ENCODE results near the gene SEMA4D.

SEMA4D gene

DNA sequence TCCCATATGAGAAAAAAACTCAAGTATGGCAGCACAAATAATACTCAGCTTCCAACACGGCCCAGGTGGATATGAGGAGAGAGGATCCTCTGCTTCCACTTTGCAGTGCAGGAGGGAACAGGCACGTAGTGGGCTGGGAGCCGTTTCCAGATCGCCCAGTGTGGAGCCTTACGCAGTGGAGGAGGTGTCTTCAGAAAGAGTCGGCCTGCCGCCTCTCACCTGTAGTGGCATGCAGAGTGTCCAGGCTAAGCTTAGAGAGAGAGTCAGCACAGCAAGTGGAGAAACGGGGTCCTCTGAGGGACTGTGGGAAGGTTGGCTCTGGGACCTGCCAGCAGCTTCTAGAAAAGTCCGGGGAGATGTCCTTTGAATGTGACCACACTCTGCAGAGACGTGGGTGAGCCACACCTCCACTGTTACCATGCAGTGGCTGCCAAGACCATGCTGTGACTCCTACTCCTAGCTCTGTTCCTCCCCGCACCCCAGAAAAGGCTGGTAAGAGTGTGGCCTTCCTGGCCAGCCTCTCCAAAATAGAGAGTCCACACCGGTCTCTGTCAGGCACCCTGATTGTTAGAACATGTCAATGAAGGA is 3.5 kb upstream of the SEMA4D start:
- DNase-seq (ENCODE audit: low read depth in 2 of 3, low spot score in 1 of 3): no peak

DNA sequence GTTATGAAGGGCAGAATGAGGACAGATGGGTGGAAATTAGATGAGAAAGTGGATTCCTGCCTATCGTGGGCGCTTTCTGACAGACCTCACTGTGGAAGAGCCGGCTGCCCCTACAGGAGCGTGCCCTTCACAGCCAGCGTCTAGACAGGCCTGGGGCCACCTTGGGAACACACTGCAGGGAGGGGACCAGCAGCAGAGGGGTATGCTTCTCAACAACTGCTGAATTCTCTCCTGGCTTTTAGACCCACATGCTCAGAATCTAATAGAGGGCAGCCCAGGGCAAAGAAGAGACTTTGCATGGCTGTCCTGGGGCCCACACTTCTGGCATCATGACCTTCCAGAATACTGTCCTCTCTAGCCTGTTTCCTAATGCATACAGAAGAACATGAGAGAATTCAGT is 2.1 kb upstream of the SEMA4D start:
- DNase-seq (ENCODE audit: low read depth in 2 of 3, low spot score in 1 of 3): no peak

DNA sequence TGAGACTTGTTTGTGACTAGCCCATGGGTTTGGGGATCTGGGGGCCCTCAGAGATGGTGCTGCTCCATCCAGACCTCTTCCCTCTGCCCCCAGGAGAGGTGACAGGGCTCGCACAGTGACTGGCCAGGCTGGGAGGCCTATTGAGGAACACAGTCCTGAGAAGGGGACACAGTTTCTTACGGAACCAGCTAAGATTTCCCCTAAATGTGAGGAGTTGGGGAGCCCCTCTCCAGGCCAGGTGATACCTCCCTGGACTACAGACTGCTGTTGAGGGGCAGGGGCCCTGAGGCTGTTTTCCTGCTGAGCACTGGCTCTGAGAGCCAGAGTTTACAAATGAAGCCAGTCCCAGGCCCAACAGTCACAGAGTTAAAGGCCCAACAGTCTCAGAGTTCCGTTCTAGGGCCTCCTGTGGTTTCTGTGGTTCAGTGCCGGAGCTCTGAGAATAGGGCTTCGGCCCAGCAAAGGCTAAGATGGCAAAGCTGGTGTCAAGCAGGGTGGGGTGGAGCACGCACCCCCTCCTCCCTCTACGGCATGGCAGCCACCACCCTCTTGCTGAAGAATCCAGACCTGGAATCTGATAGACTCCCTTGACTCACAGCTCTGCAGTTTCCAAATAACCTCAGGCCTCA is 1.1 kb upstream of the SEMA4D start:
- no peak for DNase-seq (ENCODE audit: low read depth in 2 of 3, low spot score in 1 of 3)

- no peak for DNase-seq (ENCODE audit: low read depth in 2 of 3, low spot score in 1 of 3)
These were observed 503 bp downstream of the SEMA4D start for GRCh38 chr9:89497257-89497963.

DNA sequence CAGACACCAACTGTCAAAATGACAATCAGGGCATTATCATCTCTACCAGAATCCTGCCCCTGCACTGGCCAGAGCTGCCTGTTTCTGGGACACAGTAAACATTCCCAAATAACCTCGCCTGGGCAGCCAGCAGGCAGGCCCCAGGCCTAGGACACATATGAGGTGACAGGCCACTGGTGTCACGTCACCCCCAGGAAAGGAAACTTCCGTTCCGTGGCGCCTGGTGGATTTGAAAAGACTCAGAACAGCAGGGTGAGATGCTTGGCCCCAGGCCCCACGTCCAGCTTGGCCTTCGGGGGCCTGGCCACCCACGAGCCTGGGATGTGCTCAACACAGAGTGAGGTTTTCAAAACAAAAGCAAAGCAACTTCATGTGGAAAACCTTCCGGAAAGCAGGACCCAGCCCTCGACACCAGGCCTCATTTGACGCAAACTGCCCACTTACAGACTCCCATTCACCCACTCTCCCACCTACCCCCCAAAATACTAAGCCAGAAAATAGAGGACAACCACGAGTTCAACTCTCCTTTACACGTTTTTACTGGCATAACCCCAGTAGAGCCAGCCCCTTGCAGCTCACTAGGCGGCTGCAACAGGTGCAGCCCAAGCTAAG is 1.2 kb downstream of the SEMA4D start:
- DNase-seq (ENCODE audit: low read depth in 2 of 3, low spot score in 1 of 3): no peak

DNA sequence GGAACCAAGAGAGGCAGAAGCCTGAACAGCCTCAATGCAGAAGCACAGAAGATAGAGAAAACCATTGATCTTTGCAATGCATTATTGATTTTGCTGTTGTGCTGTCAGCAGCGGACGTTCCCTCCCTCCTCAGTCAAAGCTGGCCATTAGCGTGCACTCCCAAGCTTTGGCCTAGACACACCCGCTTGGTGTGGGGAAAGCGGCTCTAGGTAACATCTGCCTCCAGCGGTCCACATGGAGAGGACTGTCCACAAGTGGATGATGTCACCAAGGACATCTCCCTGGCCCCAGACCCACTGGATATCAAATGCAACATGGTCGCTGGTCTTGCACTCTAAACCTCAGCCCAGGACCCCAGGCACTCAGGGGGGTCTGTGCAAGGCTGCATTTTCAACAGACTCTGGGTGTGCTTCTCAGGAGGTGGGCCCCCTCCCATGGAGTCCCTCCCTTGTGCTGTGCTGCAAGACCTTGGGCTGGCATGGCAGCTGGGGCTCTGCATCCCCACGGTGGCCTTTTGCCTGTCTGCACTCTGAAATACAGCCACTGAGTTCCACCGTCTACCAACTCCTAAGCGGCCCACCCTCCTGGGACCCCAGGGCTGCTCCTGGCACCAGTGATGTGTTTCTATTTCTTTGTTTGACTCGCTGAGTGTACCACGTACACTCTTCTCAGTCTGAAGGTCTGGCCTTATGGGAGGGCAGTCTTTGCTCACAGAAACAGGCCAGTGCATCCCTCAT is 1.9 kb downstream of the SEMA4D start:
- no peak for DNase-seq (ENCODE audit: low read depth in 2 of 3, low spot score in 1 of 3)

- DNase-seq (ENCODE audit: low read depth in 2 of 3, low spot score in 1 of 3): no peak
These were observed 3.7 kb downstream of the SEMA4D start for GRCh38 chr9:89494199-89494598.

- no peak for DNase-seq (ENCODE audit: low read depth in 2 of 3, low spot score in 1 of 3)
These were observed 4.2 kb downstream of the SEMA4D start for GRCh38 chr9:89493671-89494070.

- DNase-seq (ENCODE audit: low read depth in 2 of 3, low spot score in 1 of 3): no peak
These were observed 4.7 kb downstream of the SEMA4D start for GRCh38 chr9:89493181-89493580.

GRCh38 chr9:89492586-89492985 is 5.3 kb downstream of the SEMA4D start:
- no peak for DNase-seq (ENCODE audit: low read depth in 2 of 3, low spot score in 1 of 3)

DNA sequence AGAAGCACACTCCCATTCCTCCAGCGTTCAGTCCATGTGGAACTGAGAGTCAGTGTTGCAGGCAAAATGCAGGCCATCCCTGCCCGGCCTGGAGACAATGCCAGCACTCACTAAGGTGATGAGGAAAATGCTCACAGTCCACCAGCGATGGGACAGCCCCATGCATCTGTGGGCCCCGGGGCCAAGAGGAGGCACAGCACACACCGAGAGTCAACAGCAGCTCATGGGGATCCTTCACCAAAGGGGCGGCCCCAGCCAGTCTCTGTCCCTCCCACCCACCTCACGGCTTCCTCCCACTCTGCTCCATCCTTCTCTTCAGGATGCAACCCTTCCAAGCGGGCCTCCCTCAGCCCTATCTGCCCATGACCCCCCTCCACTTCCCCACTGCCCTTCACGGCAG is 6.2 kb downstream of the SEMA4D start:
- DNase-seq (ENCODE audit: low read depth in 2 of 3, low spot score in 1 of 3): no peak

DNA sequence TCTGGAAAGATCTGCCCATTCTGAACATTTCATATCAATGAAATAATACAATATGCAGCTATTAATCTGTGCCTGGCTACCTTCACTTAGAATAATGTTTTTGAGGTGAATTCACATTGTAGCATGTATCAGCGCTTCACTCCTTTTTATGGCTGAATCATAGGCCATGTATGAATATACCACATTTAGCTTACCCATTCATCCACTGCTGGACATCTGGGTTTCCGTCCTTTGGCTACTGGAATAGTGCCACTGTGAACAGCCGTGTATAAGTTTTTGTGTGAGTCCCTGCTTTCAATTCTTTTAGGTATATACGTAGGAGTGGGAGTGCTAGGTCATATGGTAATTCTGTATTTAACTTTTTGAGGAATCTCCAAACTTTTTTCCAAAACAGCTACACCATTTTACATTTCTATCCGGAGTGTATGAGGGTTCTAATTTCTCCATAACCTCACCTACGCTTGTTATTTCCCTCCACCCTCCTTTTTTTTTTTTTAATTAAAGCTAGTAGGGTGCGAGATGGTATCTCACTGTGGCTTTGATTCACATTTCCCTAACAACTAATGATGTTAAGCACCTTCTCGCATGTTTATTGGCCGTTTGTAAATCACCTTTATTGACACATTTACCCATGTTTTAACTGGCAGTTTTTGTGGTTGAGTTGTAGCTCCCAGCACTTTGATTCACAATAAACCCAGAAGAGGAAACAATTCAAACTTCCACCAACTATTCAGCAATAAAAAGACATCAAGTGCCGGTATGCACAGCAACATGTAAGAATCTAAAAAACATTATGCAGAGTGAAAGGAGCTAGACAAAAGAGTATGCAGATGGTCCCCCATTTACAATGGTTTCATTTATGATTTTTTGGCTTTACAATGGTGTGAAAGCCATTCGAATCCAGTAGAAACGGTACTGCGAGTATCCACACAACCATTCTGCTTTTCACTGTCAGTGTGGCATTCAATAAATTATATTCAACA is 8.1 kb downstream of the SEMA4D start:
- DNase-seq (ENCODE audit: low read depth in 2 of 3, low spot score in 1 of 3): no peak

DNA sequence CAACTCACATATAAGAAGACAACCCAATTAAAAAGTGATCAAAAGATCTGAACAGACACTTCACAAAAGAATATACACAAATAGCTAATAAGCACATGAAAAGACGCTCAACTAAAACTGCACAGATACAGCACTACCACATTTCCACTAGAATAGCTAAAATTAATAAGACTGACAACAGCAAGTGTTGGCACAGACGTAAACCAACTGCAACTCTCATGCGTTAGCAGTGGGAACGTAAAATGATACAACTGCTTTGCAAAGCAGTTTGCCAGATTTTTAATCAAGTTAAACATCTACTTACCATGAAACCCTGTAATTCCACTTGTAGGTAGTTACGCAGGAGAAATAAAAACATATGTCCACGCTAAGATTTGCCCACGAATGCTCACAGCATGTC is 9.0 kb downstream of the SEMA4D start:
- no peak for DNase-seq (ENCODE audit: low read depth in 2 of 3, low spot score in 1 of 3)

GRCh38 chr9:89488131-89488530 is 9.8 kb downstream of the SEMA4D start:
- DNase-seq (ENCODE audit: low read depth in 2 of 3, low spot score in 1 of 3): no peak

GRCh38 chr9:89486681-89487080 is 11.2 kb downstream of the SEMA4D start:
- DNase-seq (ENCODE audit: low read depth in 2 of 3, low spot score in 1 of 3): no peak

DNA sequence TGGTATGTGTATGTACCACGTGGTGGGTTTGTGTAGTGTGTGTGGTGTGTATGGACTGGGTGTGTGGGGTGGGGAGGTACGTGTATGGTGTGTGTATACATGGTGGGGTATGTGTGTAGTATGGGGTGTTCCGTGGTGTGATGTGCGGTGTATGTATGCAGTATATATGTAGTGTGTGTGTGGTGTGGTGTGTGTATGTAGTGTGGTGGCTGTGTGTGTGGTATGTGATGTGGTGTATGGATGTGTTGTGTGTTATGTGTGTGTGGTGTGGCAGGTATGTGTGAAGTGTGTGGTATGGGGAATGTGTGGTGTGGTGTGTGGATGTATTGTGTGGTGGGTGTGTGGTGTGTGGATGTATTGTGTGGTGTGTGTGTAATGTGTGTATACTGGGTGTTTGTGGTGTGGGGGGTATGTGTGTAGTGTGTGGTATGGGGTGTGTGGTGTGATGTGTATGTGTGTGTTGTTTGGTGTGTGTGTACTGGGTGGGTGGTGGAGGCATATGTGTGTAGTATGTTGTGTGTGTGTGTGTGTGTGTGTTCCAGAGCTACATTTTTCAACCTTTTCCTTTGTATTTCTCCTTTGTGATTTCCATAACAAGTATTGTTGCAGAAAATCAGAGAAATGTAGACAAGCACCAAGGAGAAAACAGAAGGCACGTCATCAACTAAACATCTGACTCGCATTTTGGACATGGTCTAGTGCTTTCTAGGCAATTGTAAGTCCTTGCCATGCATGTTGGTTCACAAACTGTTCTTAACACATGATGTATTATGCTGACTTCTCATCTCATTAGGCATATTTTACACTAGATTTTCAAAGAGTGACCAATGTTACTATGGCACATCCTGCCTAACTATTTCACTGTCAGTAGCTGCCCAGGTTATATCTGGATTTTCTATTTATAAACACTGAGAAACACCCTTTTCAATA is 13.2 kb downstream of the SEMA4D start:
- no peak for DNase-seq (ENCODE audit: low read depth in 2 of 3, low spot score in 1 of 3)

DNA sequence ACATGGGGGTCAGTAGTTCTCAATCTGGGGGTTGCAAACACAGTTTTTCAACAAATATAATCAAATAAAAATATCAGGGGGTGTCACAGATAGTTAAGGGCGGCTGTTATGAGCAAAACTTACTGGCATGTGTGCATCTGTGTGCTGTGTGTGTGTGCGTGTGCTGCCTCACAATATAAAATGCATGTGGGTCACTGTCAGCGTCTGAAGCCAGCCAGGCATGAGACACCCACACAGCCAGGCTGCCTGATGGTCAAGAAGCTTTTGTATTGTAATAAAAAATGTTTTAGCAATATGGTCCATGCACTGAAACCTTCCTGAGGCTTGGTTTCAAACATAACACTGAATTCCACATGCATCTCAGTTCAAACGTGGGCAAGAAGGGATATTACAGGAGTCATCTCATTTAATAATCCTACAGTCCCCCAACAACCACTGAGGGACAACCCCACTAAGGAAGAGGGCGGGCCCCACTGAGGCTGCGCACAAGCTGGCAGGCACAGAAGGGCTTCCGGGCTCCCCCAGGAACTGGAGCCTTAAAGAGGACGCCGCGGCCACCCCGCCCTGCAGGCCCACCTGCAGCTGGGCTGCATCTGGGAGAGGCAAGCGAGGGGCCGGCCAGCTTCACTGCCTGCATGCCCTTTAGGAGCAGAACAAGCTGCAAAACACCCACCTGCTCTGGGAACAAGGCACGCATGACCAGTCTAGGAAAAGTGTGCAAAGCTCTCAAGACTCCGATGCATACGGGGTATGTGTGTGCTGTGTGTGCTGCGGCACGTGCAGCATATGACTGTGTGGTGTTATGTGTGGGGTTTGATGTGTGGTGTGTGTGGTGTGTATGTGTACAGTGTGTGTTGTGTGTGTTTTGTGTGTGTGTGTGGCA is 14.1 kb downstream of the SEMA4D start:
- peak in 1 of 3 donors; percentile 56 for DNase-seq (ENCODE audit: low read depth in 2 of 3, low spot score in 1 of 3)

DNA sequence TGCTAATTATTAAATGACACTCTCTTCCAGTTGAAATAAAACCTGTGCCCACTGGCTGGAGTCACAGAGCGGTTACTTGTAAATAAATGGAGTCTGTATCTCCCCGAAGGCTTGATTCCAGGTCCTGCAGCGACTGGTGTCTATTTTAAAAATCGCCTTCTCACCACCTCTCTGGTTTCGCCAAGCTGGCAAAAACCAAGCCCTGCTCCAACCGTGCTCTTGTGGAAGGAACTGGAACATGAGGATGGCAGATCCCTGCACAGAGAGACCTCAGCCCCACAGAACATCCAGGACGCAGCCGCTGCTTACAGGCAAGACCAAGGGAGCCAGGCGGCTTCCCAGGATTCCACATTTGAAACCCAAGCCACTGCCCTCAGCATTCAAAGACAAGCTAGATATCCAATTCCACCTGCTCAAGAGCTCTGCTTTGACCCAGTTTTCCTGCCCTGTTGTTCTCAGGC is 15.0 kb downstream of the SEMA4D start:
- DNase-seq (ENCODE audit: low read depth in 2 of 3, low spot score in 1 of 3): no peak

Data from stimulated activated CD4-positive, alpha-beta T cell treated with anti-CD3 and anti-CD28 coated beads, Interleukin-12 subunit alpha, Interleukin-12 subunit beta, amount 100 ng/mL, for 48 hours (primary cell).